H1 (cell line): Measurements from ENCODE around the gene NAV3. TPM values are rescaled to one million over a fixed set of nuclear protein-coding genes. Genes with fewer than 3 reads are reported as not detected.

Experiments used
- CTCF ChIA-PET: fragments of 300-600 bp; sonication (Branson Sonifier 250); formaldehyde crosslinking; loops from one replicate; lab custom pipeline; 2021; ENCODE audit not compliant: partially characterized antibody; lab: Charles Lee
- POLR2A ChIA-PET: fragments of 300-600 bp; sonication (Branson Sonifier 250); formaldehyde crosslinking; loops from one replicate; lab custom pipeline; 2021; ENCODE audit warnings: inconsistent platforms; ENCODE audit not compliant: partially characterized antibody; lab: Charles Lee
- DNase-seq, 2 experiments: peaks; one replicate each; pipeline versions ENCODE4 v3.0.0 to v3.0.0-alpha.2; 2010 to 2022; ENCODE audit warnings: low spot score in 2 of 2, low read depth in 1 of 2, mixed read lengths in 1 of 2
- FAIRE-seq: peaks from 2 replicates; lab custom pipeline; 2011; peaks lifted over from hg19 to GRCh38; lab: Jason Lieb, UNC
- H2AFZ ChIP-seq: 2 replicates; pipeline ENCODE4 v1.8.1; 2012; ENCODE audit warnings: low read length, inconsistent platforms
- H2AK5ac ChIP-seq: 2 replicates; pipeline ENCODE4 v1.6.1; 2013; ENCODE audit warnings: low read depth, low read length
- H2BK120ac ChIP-seq: replicated peaks from 2 replicates; pipeline ENCODE3; 2013; ENCODE audit warnings: low read depth, low read length, inconsistent platforms
- H2BK12ac ChIP-seq: 2 replicates; pipeline ENCODE4 v1.6.1; 2013; ENCODE audit warnings: low read depth, low read length
- H2BK15ac ChIP-seq: 2 replicates; pipeline ENCODE4 v1.6.1; 2013; ENCODE audit warnings: low read length
- H2BK20ac ChIP-seq: 2 replicates; pipeline ENCODE4 v1.6.1; 2013; ENCODE audit warnings: low read length
- H2BK5ac ChIP-seq: 2 replicates; pipeline ENCODE4 v1.6.1; 2013; ENCODE audit warnings: low read depth, low read length
- H3K14ac ChIP-seq: 2 replicates; pipeline ENCODE4 v1.6.1; 2013; ENCODE audit warnings: inconsistent platforms; ENCODE audit not compliant: insufficient read length
- H3K18ac ChIP-seq: 2 replicates; pipeline ENCODE4 v1.6.1; 2013; ENCODE audit warnings: low read length; ENCODE audit errors: extremely low read depth
- H3K23ac ChIP-seq: 2 replicates; pipeline ENCODE4 v1.6.1; 2013; ENCODE audit warnings: inconsistent platforms; ENCODE audit not compliant: insufficient read length
- H3K23me2 ChIP-seq: 2 replicates; pipeline ENCODE4 v1.6.1; 2013; ENCODE audit warnings: low read depth, low read length
- H3K27ac ChIP-seq: 2 replicates; pipeline ENCODE4 v1.6.1; 2011; ENCODE audit warnings: low read depth, low read length, inconsistent platforms
- H3K27me3 ChIP-seq, 4 experiments: replicated peaks in 1 of 4; 1 replicate in 1 of 4; 2 replicates in 3 of 4; pipeline versions ENCODE4 v1.6.1 to v1.8.1; 2011 to 2013; ENCODE audit warnings: low read length in 3 of 4, mild to moderate bottlenecking in 3 of 4, inconsistent platforms in 2 of 4, mixed read lengths in 2 of 4, moderate library complexity in 1 of 4; ENCODE audit not compliant: control insufficient read depth in 3 of 4, insufficient read depth in 3 of 4; ENCODE audit errors: extremely low read depth in 1 of 4
- H3K36me3 ChIP-seq, 4 experiments: 2 replicates each; pipeline versions ENCODE4 v1.6.1 to v1.8.1; 2011 to 2013; ENCODE audit warnings: mild to moderate bottlenecking in 4 of 4, low read length in 3 of 4, moderate library complexity in 2 of 4, control low read depth in 1 of 4, inconsistent platforms in 1 of 4; ENCODE audit not compliant: insufficient read depth in 4 of 4, control insufficient read depth in 2 of 4
- H3K4ac ChIP-seq: replicated peaks from 2 replicates; pipeline ENCODE3; 2013; ENCODE audit warnings: low read length, low read depth, mixed read lengths, inconsistent platforms; ENCODE audit not compliant: insufficient read length
- H3K4me1 ChIP-seq, 4 experiments: replicated peaks in 1 of 4; 1 replicate in 1 of 4; 2 replicates in 3 of 4; pipeline versions ENCODE4 v1.6.1 to v1.8.1; 2011 to 2013; ENCODE audit warnings: low read length in 3 of 4, inconsistent platforms in 2 of 4, mixed read lengths in 1 of 4; ENCODE audit not compliant: insufficient read depth in 4 of 4, control insufficient read depth in 3 of 4
- H3K4me2 ChIP-seq, 2 experiments: 2 replicates each; pipeline versions ENCODE4 v1.6.1 to v1.8.1; 2011 to 2013; ENCODE audit warnings: low read depth in 2 of 2, low read length in 2 of 2, control low read depth in 1 of 2, inconsistent platforms in 1 of 2, mild to moderate bottlenecking in 1 of 2; ENCODE audit not compliant: insufficient read depth in 1 of 2
- H3K4me3 ChIP-seq, 4 experiments: fragments of 200-600, 300-600 bp in 1 of 4; sonication (generic), shearing (Covaris generic), sonication (Bioruptor Twin) in 1 of 4; 2 replicates each; pipeline versions ENCODE4 v1.5.1 to v1.8.1; 2011 to 2016; ENCODE audit warnings: low read length in 4 of 4, low read depth in 3 of 4, control low read depth in 2 of 4, inconsistent platforms in 2 of 4, mild to moderate bottlenecking in 2 of 4, mixed read lengths in 1 of 4, moderate library complexity in 1 of 4; ENCODE audit not compliant: insufficient read depth in 2 of 4; ENCODE audit errors: extremely low read depth in 1 of 4
- H3K56ac ChIP-seq: replicated peaks from 2 replicates; pipeline ENCODE3; 2013; ENCODE audit warnings: low read depth, mild to moderate bottlenecking, mixed read lengths, low read length, inconsistent platforms; ENCODE audit not compliant: insufficient read length
- H3K79me1 ChIP-seq: 2 replicates; pipeline ENCODE4 v1.6.1; 2013; ENCODE audit warnings: low read depth, low read length, control low read depth
- H3K79me2 ChIP-seq, 2 experiments: 2 replicates each; pipeline versions ENCODE4 v1.6.1 to v1.8.1; 2012 to 2013; ENCODE audit warnings: low read length in 2 of 2, mild to moderate bottlenecking in 2 of 2, inconsistent platforms in 1 of 2; ENCODE audit not compliant: insufficient read depth in 2 of 2, control insufficient read depth in 1 of 2
- H3K9ac ChIP-seq, 4 experiments: replicated peaks in 1 of 4; 1 replicate in 1 of 4; 2 replicates in 3 of 4; pipeline versions ENCODE4 v1.6.1 to v1.8.1; 2011 to 2013; ENCODE audit warnings: low read depth in 3 of 4, low read length in 3 of 4, control low read depth in 2 of 4, mild to moderate bottlenecking in 2 of 4, moderate library complexity in 2 of 4, inconsistent platforms in 1 of 4; ENCODE audit errors: extremely low read depth in 1 of 4
- H3K9me3 ChIP-seq, 2 experiments: 2 replicates each; pipeline versions ENCODE4 v1.6.1 to v1.8.1; 2012 to 2013; ENCODE audit warnings: mild to moderate bottlenecking in 2 of 2, moderate library complexity in 2 of 2, control low read depth in 1 of 2, inconsistent platforms in 1 of 2, low read depth in 1 of 2, low read length in 1 of 2, mixed read lengths in 1 of 2; ENCODE audit not compliant: insufficient read depth in 2 of 2
- H4K20me1 ChIP-seq, 2 experiments: replicated peaks in 1 of 2; 2 replicates each; pipeline versions ENCODE3 to v1.8.1; 2011 to 2013; ENCODE audit warnings: inconsistent platforms in 2 of 2, low read length in 2 of 2, mild to moderate bottlenecking in 1 of 2; ENCODE audit not compliant: insufficient read depth in 2 of 2, control insufficient read depth in 1 of 2
- H4K5ac ChIP-seq: 2 replicates; pipeline ENCODE4 v1.6.1; 2013; ENCODE audit warnings: low read length, low read depth, mixed read lengths, inconsistent platforms; ENCODE audit not compliant: insufficient read length
- H4K8ac ChIP-seq: 2 replicates; pipeline ENCODE4 v1.8.0; 2013; ENCODE audit warnings: mild to moderate bottlenecking, moderate library complexity, low read length, inconsistent platforms; ENCODE audit not compliant: insufficient read depth; ENCODE audit errors: extremely low read depth
- H4K91ac ChIP-seq: replicated peaks from 2 replicates; pipeline ENCODE3; 2013; ENCODE audit warnings: low read length, mixed read lengths, inconsistent platforms; ENCODE audit not compliant: insufficient read length
- CTBP2 ChIP-seq: IDR thresholded peaks from 2 replicates; pipeline ENCODE4 v1.7.0; 2011; ENCODE audit warnings: borderline replicate concordance, mild to moderate bottlenecking, moderate library complexity, mixed read lengths, low read length; ENCODE audit not compliant: insufficient read depth, insufficient read length
- EP300 ChIP-seq, 2 experiments: IDR thresholded peaks; 1 replicate in 1 of 2; 2 replicates in 1 of 2; pipeline ENCODE4 v1.6.1; 2011 to 2012; ENCODE audit warnings: low read depth in 2 of 2, low read length in 2 of 2, mild to moderate bottlenecking in 2 of 2, borderline replicate concordance in 1 of 2, inconsistent platforms in 1 of 2, moderate library complexity in 1 of 2
- GTF2F1 ChIP-seq: IDR thresholded peaks from 2 replicates; pipeline ENCODE4 v1.6.1; 2012; ENCODE audit warnings: low read depth, low read length, improper control_type of control experiment, borderline replicate concordance
- PHF8 ChIP-seq: fragments of 200-600 bp; sonication (generic); conservative IDR thresholded peaks from 2 replicates; pipeline ENCODE4 v1.7.1; 2012; ENCODE audit warnings: low read depth, mild to moderate bottlenecking, inconsistent platforms, low read length, moderate library complexity
- POLR2A ChIP-seq, 2 experiments: IDR thresholded peaks; 1 replicate in 1 of 2; 2 replicates in 1 of 2; pipeline ENCODE4 v1.6.1; 2011; ENCODE audit warnings: low read depth in 2 of 2, low read length in 2 of 2, mild to moderate bottlenecking in 2 of 2; ENCODE audit errors: control extremely low read depth in 1 of 2
- RFX5 ChIP-seq: IDR thresholded peaks from 2 replicates; pipeline ENCODE4 v1.6.1; 2011; ENCODE audit warnings: low read depth, low read length, improper control_type of control experiment, borderline replicate concordance
- RXRA ChIP-seq: IDR thresholded peaks from 2 replicates; pipeline ENCODE4 v1.6.1; 2011; ENCODE audit warnings: low read depth, mild to moderate bottlenecking, low read length, moderate library complexity; ENCODE audit not compliant: insufficient read depth
- WGBS, 2 experiments: shearing (Covaris generic) in 1 of 2; methylation state at CpG; one replicate each; pipeline versions ENCODE4 v1.1.6 to v1.1.7; 2013 to 2015; ENCODE audit warnings: low lambda C conversion rate in 2 of 2, mixed read lengths in 2 of 2, inconsistent platforms in 1 of 2, low coverage in 1 of 2, missing lambda C conversion rate in 1 of 2; ENCODE audit not compliant: insufficient replicate concordance in 2 of 2, insufficient coverage in 1 of 2, insufficient read length in 1 of 2; ENCODE audit errors: extremely low coverage in 1 of 2, missing lambda C conversion rate in 1 of 2; 5-methylcytosine and 5-hydroxymethylcytosine counted together
- polyA plus RNA-seq, 7 experiments: library from polyadenylated mRNA; depleted of rRNA in 3 of 7; stranded (reverse) in 5 of 7; unstranded in 2 of 7; fragments of >200 nt in 5 of 7; fragments of 200-250 nt in 2 of 7; gene quantifications; 1 replicate in 5 of 7; 2 replicates in 1 of 7; 4 replicates in 1 of 7; pipeline versions ENCODE4 v1.2.1 to v1.2.3, GENCODE V29; 2011 to 2013; ENCODE audit warnings: missing spikeins in 2 of 7, mixed read lengths in 2 of 7
- total RNA-seq: library from RNA; stranded (reverse); fragmentation: NEBNext Ultra II Directional; extraction: Animal tissue kit (Norgen Biotek cat#: 25700); gene quantifications from 2 replicates; pipeline ENCODE4 v1.2.1, GENCODE V29; 2021
- TF ChIP-seq, protein P1 (sequence below): IDR thresholded peaks from 2 replicates; pipeline ENCODE4 v1.6.1; 2012; ENCODE audit warnings: inconsistent platforms
- TF ChIP-seq, protein P2 (sequence below), 3 experiments: IDR thresholded peaks; 1 replicate in 2 of 3; 2 replicates in 1 of 3; pipeline versions ENCODE4 v1.5.1 to v1.6.1; 2011; ENCODE audit warnings: low read length in 3 of 3, mild to moderate bottlenecking in 3 of 3, inconsistent platforms in 2 of 3, low read depth in 1 of 3, moderate library complexity in 1 of 3; ENCODE audit not compliant: insufficient read depth in 1 of 3; ENCODE audit errors: control extremely low read depth in 1 of 3

The NAV3 gene
- total and polyA plus RNA-seq, 2 of the 8 experiments (the other 6 are each of a cell fraction or from before 2014, with no cell fraction given), result 0.47 to 5.0 TPM

DNA sequence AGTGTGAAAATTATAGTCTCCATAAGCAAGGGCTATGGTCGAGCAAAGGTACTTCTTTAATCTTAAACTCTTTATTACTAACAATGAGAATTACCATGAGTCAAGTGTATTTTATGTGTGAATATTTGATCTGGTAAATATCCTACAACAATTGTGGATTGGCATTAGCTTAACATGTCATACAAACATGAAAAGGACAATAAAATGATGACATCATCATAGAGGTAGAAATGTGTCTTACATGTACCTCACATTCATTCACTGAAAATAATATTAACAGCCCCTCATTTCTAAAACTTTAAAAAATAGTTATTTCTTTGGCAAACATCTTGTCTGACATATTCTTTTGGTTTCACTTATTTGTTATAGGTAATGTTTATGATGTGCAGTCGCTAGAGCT is 355.0 kb downstream of the NAV3 start:
- Histone ChIP-seq H3K23ac (no peak overlapping the region), H4K91ac (no peak overlapping the region), H3K23me2 (no peaks in the 10 kb centered on the region), H3K4me2 (no peak overlapping the region), H3K79me1 (no peaks in the 10 kb centered on the region), H3K9me3 (no peaks in the 10 kb centered on the region), H3K4me3 (no peak overlapping the region), H3K14ac (no peak overlapping the region), H3K9ac (no peak overlapping the region), H2BK12ac (no peak overlapping the region), H3K27ac (no peak overlapping the region), H3K27me3 (no peaks in the 10 kb centered on the region), H3K18ac (no peak overlapping the region), H2BK20ac (no peak overlapping the region), H4K5ac (no peak overlapping the region), H2AK5ac (no peak overlapping the region), H3K56ac (no peak overlapping the region), H2BK120ac (no peak overlapping the region), H3K4me1 (peaks cover 0 to 4% (median 0%) of the 10 kb centered on the region in 4 experiments; a peak in 1 of 7 replicates), H4K8ac (no peak overlapping the region), H3K79me2 (no peaks in the 10 kb centered on the region), H3K36me3 (no peaks in the 10 kb centered on the region), H3K4ac (no peak overlapping the region), H2BK15ac (no peak overlapping the region), H4K20me1 (no peaks in the 10 kb centered on the region), H2BK5ac (no peak overlapping the region), H2AFZ (no peak overlapping the region)
- ChIA-PET POLR2A (no interaction called here), CTCF (interaction anchor here (0.6 to 2.4 kb wide), 7 partner anchors 7 to 465 kb away, joined by 3 to 9 read pairs (median 4); no protein-coding TSS in a partner anchor)
- FAIRE-seq (no peak), DNase-seq (no peak)
- 96% methylated on average over 2 of the region's 2 CpGs; no CpG with 5 or more reads in 1 of the 2 experiments for WGBS, 2 experiments
- TF ChIP-seq RFX5 (no peak), CTBP2 (no peak), POLR2A (IDR thresholded peaks at IDR 0.05; ENCODE audit: control extremely low read depth in 1 of 2, low read depth in 2 of 2, low read length in 2 of 2) (no peak), PHF8 (no peak), RXRA (no peak), EP300 (IDR thresholded peaks at IDR 0.05; ENCODE audit: borderline replicate concordance in 1 of 2, low read depth in 2 of 2, low read length in 2 of 2) (no peak), GTF2F1 (no peak)
- TF ChIP-seq, protein P1, sequence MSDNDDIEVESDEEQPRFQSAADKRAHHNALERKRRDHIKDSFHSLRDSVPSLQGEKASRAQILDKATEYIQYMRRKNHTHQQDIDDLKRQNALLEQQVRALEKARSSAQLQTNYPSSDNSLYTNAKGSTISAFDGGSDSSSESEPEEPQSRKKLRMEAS, result no peak
- TF ChIP-seq, protein P2, sequence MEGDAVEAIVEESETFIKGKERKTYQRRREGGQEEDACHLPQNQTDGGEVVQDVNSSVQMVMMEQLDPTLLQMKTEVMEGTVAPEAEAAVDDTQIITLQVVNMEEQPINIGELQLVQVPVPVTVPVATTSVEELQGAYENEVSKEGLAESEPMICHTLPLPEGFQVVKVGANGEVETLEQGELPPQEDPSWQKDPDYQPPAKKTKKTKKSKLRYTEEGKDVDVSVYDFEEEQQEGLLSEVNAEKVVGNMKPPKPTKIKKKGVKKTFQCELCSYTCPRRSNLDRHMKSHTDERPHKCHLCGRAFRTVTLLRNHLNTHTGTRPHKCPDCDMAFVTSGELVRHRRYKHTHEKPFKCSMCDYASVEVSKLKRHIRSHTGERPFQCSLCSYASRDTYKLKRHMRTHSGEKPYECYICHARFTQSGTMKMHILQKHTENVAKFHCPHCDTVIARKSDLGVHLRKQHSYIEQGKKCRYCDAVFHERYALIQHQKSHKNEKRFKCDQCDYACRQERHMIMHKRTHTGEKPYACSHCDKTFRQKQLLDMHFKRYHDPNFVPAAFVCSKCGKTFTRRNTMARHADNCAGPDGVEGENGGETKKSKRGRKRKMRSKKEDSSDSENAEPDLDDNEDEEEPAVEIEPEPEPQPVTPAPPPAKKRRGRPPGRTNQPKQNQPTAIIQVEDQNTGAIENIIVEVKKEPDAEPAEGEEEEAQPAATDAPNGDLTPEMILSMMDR (IDR thresholded peaks at IDR 0.05; ENCODE audit: control extremely low read depth in 1 of 3, insufficient read depth in 1 of 3, low read depth in 1 of 3, low read length in 3 of 3), result no peak
